ENCODE data around the gene APMAP.

APMAP gene, protein sequence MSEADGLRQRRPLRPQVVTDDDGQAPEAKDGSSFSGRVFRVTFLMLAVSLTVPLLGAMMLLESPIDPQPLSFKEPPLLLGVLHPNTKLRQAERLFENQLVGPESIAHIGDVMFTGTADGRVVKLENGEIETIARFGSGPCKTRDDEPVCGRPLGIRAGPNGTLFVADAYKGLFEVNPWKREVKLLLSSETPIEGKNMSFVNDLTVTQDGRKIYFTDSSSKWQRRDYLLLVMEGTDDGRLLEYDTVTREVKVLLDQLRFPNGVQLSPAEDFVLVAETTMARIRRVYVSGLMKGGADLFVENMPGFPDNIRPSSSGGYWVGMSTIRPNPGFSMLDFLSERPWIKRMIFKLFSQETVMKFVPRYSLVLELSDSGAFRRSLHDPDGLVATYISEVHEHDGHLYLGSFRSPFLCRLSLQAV

DNA sequence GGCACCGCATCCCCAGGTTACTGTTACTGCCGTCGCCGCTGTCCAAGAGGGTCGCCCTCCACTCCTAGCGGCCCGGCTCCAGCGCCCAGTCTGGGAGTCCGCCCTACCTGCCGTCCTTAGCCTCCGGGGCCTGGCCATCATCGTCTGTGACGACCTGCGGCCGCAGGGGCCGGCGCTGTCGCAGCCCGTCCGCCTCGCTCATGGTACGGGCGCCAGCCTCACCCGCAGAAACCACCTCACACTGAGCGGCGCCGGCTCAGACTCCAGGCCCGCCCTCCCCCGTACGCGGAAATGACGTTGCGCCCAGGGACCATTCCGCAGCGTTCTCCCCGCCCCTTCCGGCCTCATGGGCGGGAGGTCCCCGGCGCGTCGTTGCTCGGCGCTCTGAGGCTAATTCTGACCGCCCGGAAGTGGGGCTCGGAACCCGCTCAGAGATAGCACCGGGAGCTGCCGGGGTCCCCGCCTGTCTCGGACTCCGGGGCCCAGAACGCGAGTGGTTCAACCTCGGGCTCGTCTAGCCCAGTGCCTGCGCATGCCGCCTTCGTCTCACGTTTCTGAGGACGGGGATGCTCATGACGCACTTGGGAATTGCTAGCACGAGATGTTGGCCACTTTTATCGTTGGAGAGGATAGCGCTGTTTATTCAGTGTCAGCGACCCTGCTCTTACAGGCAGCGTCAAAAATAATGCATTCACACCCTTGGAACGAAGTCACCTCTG is at the start of gene APMAP:
Gene APMAP (minus strand): TSS at position 265 of the 719 bp plus-strand sequence. CDS start 63 bp downstream, at position 202.
- peak; percentile 95 for DNase-seq (ENCODE audit: low read depth)

DNA sequence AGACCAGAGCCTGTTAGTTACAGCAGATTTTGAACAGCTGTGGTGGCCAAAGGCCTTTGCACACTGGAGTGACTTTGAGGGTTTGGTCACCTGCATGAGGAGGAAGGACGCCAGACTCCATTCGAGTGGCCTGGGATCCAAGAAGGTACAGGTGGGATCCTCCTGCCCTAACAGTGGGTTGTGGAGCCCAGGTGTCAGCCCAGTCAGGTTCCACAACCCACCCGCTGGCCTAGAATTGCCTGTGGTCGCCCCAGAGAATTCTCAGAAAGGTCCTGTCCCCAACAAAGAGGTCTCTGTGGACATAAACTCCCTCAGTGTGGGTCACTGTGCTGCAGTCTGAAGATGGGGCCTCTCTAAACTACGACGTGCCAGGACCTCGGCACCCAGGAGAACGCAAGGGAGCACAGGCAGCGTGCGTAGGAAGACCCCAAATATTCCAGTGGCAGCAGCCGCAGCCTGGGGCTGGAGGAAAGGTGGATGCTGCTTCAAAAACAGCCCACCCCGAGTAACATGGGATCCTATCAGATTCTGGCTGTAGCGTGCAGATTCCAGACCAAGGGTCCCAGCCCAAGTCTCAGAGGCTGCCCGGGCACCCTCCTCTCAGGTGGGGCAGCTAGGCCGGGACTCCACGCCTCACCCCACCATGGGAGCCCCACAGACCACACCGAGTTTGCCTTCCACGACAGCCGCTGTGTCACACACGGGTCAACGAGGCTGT is 49.4 kb upstream of the APMAP start:
- DNase-seq (ENCODE audit: low read depth), result no peak

DNA sequence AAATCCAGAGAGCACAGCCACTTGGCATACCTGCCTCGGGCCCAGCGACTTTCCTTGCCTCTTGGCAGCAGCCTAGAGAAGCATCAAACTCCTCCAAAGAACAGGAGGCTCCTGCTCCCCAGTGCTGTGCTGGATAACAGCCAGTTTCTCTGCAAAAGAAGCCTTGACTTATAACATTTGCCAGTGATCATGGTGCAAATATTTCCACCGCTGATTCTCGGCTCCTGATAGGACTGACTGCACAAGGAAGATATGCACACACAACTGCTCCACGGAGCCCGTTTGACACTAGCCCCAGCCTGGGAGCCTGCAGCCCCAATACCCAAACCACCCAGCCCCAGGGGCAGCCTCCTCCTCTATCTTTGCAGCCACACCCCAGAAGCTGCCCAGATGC is 47.9 kb upstream of the APMAP start:
- no peak for DNase-seq (ENCODE audit: low read depth)

DNA sequence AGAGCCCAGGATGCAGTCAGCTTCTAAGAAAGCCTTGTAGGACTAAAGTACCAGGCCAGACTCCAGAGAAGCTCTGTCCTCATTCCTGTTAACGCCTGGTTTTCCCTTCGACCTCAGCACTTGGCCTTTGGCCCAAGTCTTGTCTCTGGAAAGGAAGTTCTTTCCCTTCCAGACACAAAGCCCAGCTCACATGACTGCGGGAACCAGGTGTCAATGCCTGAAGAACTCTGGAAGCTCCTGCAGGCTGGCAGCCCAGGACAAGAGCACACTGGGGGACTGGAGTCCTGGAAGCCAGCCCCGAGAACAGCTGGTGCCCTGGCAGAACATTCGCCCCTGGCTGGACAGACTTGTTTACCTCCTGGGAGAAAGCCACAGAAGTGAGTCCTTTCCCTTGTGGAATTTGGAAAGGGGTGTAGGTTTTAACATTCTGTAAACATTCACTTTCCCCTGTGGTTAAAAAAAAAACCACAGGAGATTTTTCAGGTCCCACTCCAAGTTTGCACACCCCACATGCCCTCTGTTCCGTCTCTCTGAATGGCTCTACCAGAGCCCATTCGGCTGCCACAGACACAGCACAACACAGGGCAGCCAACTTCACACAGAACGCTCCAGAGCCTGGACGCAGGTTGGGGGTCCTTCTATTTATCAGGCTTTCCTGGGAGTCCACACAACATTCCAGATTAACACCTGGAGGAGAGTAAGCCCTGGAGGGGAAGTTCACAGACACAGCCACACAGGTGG is 47.3 kb upstream of the APMAP start:
- no peak for DNase-seq (ENCODE audit: low read depth)

DNA sequence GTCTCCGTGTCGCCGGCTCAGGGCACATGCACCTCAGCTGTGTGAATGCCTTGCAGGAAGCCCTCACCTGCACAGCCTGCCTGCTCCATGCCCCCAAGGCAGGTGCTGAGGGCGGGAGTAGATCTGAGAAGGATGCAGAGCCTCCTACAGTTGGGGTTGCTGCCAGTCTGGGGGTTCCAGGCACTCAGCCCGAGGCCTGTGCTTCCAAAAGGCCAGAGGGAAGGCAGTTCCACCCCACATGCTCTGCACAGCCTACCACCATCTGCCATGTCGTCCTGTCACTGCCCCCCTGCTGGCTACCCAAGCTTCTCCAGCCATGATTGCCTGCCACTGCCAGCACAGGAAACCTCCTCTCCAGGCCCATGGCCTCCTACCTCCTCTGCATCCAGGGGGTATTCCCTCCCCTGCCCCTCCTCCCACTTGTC is 46.1 kb upstream of the APMAP start:
- DNase-seq (ENCODE audit: low read depth), result no peak

DNA sequence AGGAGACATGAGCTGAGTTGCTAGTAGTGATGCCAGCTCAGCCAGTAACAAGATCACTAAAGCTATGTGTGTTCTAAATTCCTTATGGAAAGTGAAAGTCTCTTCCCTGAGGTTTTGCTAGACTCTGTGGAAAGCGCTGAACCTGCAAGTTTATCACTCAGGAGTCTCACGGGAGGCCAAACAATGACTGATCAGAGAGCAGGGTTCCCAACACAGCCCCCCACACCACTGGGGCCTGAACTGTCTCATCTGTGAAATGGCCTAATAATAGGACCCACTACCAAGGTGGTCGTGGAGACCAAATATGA is 45.5 kb upstream of the APMAP start:
- DNase-seq (ENCODE audit: low read depth), result no peak

DNA sequence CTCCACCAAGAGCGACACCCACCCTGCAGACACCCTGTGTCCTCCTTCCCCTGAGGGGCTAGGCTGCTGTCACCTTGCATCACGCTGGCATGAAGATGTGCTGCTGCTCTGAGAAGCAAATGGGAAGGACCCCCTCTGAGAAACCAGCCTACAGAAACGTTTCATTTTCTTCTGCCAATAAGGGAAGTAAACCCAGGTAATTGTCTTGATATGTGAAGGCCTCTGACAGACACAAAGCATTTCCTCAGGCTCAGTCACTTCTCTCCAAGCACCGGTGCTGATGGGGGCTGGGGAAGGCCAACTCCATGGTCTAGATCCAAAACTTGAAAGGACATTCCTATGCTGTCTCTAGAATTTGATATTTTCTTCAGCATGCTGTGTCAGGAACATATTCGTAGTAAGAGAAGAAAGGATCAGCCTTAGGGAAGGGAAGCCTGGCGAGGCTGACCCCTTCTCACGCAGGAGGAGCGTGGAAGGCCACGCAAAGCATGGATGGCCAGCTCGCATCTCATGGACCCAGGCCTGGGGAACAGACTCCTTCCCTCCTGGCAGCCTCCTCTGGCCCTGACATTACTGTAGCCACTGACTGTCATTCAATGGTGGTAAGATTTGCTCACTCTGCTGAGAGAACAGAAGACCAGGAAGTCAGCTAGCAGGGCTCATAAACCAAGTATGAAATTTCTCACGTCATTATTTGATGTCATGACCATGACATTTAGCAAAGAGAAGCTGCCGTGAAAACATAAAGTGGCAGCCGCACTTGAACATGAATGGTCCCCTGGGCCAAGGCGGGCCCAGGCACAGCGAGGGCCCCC is 44.9 kb upstream of the APMAP start:
- no peak for DNase-seq (ENCODE audit: low read depth)

DNA sequence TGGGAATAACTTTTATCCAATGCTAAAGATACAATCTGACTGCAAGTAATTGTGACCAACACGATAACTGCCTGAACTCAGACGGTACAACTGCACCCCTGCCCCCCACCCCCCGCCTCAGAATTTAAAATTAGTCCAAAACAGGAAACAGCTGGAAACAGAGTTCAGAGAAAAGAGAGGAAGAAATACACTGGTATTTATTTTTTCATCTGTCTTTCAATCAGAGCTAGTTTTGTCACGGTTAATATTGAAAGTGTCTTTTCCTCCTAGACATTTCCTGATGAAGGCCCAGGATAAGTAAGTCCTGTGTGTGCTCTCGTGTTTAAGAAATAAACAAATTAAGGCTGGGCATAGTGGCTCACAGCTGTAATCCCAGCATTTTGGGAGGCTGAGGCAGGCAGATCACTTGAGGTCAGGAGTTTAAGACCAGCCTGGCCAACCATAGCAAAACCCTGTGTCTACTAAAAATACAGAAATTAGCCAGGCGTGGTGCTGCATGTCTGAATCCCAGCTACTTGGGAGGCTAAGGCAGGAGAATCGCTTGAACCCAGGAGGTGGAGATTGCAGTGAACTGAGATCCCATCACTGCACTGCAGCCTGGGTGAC is 43.9 kb upstream of the APMAP start:
- no peak for DNase-seq (ENCODE audit: low read depth)

DNA sequence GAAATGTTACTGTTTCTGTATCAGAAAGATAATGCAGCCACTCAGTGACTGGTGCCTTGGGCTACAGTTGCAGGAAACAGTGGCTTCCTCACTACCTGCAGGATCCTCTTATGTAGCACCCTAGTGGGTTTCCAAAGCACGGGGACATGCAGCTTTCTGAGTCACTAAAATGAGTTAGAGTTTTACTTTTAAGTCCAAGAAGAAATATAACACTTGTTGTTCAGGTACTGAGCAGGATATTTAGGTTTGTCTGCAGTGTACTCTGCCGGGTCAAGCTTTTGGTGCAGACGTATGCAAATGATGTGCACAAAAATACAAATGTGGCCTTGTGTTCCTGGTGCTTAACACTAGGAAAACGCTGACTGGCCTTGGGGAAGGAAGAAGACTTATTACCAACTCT is 43.4 kb upstream of the APMAP start:
- no peak for DNase-seq (ENCODE audit: low read depth)

DNA sequence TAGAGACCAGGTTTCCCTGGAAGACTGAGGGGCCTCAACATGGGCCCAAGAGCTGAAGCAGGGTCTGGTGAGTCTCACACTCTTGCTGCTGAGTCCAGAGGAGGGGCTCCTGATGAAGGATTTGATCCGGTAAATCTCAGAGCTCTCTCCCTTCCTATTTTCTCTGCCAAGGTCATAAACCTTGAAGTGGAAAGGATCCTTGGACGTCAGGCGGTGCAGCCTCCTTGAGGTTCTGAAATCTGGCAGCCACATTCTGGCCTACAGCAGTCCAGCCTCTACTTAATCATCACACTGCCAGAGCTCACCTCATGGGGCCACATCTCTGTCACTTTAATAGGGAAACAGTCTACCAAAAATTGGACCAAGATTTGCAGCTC is 41.4 kb upstream of the APMAP start:
- no peak for DNase-seq (ENCODE audit: low read depth)

DNA sequence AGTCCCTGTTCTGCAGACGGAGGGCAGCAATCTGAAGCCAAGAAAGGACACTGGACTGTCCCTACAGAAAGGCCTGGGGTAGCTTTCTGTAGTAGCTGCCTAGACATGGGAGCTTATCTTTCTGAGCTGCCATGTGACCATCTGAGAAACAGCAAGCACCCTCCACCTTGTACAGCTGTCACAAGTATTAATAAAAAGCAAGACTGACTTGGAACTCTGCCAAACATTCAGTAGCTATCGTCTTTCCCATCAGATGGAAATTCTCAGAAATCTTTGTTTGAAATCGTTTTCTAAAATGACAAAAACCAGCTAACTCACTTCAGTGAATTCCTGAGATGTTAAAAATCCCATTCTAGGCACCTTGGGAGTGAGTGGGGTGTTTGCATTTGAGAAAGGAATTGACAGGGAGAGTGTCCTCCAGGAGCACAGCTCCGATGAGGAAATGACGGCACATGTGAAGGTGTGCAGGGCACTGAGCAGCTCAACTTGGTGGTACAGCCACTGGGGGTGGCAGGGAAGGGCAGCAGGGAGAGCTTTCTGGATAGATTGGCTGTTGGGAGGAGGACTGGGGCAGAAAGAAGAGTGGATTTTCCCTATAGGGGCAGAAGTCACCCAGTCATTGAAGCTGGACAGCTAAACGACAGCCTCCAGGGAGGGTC is 40.8 kb upstream of the APMAP start:
- DNase-seq (ENCODE audit: low read depth), result no peak

DNA sequence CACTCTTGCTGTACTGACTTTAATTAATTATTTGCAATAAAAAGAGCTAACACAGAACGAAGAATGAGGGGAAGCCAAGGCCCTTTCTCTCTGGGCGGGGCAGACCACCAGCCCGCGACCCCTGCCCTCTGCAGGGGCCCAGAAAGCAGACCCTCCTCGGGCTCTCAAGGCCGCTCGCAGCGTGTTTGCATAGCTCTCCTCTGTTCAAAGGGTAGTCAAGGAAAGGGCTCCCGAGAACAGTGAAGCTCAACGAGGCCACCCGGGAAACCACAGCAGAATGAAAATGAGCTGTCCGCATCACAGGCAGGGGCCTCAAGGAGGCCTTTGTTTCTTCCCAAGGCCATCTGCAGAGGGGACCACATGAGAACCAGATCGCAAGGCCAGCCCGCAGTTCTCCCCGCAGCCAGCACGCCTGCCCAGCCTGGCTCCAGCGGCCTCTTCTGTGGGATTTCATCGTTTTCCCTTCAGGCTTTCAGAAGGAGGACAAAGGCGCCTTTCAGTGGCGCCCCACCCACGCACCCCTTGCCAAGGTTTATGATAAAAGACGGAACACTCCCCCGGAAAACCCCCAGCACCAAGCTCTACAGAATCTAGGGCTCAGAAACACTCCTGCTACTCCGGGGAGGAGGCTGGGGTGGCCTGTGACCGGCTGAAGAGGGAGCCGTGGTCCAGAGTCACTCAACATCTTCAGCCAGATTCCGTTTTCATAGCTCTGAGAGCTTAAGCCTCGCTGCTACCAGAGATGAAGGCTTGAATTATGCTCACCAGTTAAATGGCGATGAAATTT is 40.1 kb upstream of the APMAP start:
- no peak for DNase-seq (ENCODE audit: low read depth)

DNA sequence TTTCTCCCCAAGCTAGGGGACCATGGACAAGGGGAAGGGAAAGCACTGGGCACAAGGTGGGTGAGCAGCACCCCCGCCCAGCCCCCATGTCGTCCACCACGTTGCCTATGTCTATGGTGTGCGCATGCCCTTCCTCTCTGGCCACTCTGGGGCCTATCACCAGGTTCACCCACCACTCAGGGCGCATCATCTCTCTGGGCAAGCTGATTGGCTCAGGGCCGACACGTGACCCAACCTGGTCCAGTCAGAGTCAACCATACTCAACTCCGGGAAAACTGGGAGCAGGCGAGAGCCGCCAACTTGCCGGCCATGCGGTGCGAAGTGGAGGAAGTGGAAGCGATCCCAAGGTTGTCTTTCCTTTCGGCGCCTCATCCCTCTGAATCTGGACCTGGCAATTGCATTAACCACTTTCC is 39.5 kb upstream of the APMAP start:
- DNase-seq (ENCODE audit: low read depth), result no peak

DNA sequence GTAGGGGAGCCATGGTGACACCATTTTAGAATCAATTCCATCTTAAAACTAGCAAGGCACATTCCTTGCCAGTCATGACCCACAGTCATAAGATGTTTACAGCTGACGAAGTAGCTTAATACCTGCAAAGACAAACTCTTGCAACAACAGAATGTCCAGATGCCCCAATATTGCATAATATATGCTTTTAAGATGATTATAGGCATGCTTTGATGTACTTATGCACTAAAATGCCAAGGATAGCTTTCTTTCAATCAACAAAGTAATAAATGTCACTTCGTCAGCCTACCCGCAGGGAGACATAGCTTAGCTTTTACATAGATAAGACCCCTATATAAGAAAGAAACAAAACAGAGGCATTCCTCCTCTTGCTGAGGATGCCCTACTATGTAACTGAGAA is 38.7 kb upstream of the APMAP start:
- DNase-seq (ENCODE audit: low read depth), result no peak

DNA sequence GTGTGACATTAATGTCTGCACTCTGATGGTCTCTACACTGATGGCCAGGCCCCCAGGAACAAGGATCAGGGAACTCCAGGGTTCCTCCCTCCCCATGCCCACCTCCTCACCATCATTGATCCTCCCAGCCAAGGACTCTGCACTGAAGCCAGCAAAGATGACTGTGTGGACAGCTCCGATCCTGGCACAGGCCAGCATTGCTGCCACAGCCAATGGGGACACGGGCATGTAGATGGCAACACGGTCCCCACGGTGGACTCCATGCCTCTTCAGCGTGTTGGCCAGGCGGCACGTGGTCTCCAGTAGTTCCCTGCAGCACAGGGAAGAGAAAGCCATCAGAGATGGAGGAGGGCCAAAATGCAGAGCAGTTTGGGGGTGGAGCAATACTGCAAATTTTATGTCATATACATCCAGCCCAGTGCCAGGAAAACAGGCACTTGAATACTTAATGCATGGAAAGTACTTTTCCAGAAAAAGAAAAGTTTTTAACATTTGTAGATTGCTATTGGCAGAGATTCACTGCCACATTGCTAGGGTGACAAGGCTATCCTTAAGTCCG is 38.2 kb upstream of the APMAP start:
- DNase-seq (ENCODE audit: low read depth), result no peak

DNA sequence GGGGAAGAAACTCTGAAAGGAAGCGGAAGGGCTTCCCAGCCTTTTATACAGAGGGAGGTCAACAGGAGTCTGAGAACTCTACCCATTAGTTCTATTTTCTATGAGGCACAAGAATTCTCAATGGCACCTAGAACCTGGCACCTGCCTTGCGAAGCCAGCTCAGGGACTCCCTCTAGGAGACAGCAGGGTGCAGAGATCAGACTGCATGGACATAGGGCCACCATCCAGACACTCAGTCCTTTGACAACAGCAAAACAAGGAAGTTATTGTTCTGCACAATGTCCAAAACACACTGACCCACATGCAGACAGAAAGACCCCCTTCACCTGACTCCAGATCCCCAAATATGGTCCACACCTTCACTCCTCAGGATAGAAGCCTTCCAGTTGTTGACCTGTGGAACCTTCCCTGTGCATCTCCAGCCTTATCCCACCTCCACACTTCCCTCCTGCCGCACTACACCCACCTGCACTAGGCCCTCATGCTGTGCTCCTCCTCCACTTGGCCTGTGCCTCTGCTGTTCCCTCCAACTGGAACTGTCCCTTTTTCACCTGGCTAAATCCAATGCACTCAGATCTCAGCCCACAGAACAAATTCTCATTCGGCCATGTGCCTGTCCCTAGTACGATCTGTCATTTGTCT is 37.6 kb upstream of the APMAP start:
- DNase-seq (ENCODE audit: low read depth), result no peak

DNA sequence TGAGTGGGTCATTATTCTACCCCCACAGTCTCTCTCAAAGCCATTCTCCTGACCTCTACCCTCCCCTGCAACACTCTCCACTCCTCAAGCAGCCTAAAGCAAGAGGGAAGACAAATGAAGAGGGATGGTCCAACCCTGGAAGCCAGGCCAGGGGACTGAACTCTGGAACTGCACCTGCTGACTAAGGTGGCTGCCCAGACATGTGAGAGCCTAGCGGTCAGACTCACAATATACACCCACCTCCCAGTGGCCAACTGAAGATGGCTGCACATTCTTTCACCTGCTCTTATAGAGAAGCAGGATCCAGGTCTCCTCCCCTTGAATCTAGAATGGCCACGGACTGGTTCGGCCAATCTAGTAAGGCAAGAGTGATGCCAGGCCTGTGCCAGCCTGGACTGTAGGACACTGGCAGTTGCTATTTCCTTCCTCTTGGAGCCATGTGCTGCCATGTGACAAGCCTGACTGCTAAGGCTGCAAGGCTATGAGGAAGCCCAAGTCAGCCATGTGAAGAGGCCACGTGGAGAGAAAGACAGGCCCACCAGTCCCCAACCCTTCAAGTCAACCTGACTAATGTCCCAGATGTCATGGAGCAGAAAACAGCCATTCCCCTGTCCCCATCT is 33.5 kb upstream of the APMAP start:
- no peak for DNase-seq (ENCODE audit: low read depth)

DNA sequence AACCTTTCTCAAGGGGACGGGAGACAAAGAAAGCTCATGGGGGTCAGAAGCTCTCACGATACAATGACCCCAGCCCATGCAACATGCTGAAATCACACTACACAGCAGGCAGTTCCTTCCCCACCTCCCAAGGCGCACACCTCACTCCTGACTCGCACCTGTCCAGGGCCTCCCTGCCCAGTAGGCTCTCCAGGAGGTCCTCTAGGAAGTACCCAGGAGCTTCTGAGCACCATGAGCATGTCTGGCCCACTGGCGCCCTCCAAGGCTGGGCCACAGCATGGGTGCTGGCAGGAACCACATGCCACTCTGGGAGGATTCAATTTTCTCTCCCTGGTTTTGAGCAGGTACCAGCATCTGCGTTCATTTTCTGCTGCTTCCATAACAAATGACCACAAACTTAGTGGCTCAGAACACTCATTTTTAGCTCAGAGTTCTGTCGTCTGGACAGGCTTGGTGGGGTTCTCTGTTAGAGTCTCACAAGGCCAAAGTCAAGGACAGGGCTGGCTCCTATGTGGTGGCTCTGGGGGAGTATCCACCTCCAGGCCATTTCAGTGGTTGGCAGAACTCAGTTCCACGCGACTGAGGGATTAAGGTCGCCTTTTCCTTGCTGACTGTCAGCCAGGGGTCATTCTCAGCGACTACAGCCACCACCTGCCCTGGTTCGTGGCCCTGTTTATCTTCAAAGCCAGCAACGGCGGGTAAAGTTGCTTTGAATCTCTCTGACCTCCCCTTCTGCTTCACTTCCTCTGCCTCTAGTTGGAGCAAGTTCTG is 32.7 kb upstream of the APMAP start:
- DNase-seq (ENCODE audit: low read depth), result no peak
